Measurements from ENCODE around the gene STXBP5L. TPM values are rescaled to one million over a fixed set of nuclear protein-coding genes. Genes with fewer than 3 reads are reported as not detected.
A peak's percentile ranks its signal among the peaks of the same experiment; 100 is the strongest.

Gene STXBP5L
- not detected in 2 replicates for total RNA-seq (2014; rRNA removed; shearing (Covaris generic); ENCODE audit: low replicate concordance)

- no peaks in the 10 kb centered on the region for H3K9me2 ChIP-seq (replicated peaks; ENCODE audit: insufficient read depth, low read length)
- H3K36me3 ChIP-seq (ENCODE audit: insufficient read depth, low read length) = no peaks in the 10 kb centered on the region
- no peak within 1 kb of the TSS for H3K4me2 ChIP-seq (ENCODE audit: low read depth, low read length, poor library complexity, severe bottlenecking)
- H3K79me2 ChIP-seq (ENCODE audit: low read length) = no peaks in the 10 kb centered on the region
- no peak within 1 kb of the TSS for H2AFZ ChIP-seq (ENCODE audit: low read length)
- no peaks in the 10 kb centered on the region for H3K4me1 ChIP-seq (ENCODE audit: low read length)
- no peaks in the 10 kb centered on the region for H4K20me1 ChIP-seq (ENCODE audit: insufficient read depth, low read depth, low read length)
- no peaks in the 10 kb centered on the region for H3K27me3 ChIP-seq (ENCODE audit: low read length)
- DNase-seq = no peak
- H3K9ac ChIP-seq (ENCODE audit: low read length) = no peak within 1 kb of the TSS
- H3K9me3 ChIP-seq (ENCODE audit: low read length) = no peaks in the 10 kb centered on the region
- H3K4me3 ChIP-seq (ENCODE audit: low read length) = no peak within 1 kb of the TSS
- H3K27ac ChIP-seq (ENCODE audit: low read length) = no peak within 1 kb of the TSS
Measured at GRCh38 chr3:120908030-120908794, at the start of gene STXBP5L. Gene STXBP5L, plus strand, starts transcription at chr3:120908205. Its CDS starts 1,374 bp downstream, at chr3:120909579.

DNA sequence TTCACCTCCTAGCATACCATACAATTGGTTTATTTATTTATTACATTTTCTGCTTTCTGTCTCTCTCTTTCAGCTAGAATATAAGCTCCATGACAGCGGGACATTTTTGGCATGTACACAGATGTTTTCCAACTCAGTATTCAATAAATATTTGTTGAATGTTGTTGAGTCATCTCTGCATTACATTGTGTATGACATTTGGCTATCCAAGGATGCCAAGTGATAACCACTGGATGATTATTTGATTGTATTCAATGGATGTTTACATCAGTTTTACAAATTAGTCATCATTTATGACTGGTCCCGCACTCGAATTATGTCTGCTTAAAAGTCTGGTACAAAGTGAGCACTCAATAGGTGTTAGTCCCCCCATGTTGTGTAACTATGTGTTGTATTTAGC lies 49.5 kb upstream of the STXBP5L start:
- Histone ChIP-seq H3K36me3 (ENCODE audit: insufficient read depth, low read length) (no peaks in the 10 kb centered on the region), H3K4me2 (ENCODE audit: low read depth, low read length, poor library complexity, severe bottlenecking) (no peak overlapping the region), H3K9me3 (ENCODE audit: low read length) (no peaks in the 10 kb centered on the region), H3K9ac (ENCODE audit: low read length) (no peak overlapping the region), H3K4me3 (ENCODE audit: low read length) (no peak overlapping the region), H2AFZ (ENCODE audit: low read length) (no peak overlapping the region), H4K20me1 (ENCODE audit: insufficient read depth, low read depth, low read length) (no peaks in the 10 kb centered on the region), H3K9me2 (replicated peaks; ENCODE audit: insufficient read depth, low read length) (no peaks in the 10 kb centered on the region), H3K27ac (ENCODE audit: low read length) (no peak overlapping the region), H3K4me1 (ENCODE audit: low read length) (peaks cover 5% of the 10 kb centered on the region; the same call in 1 of the 2 replicates), H3K79me2 (ENCODE audit: low read length) (no peaks in the 10 kb centered on the region), H3K27me3 (ENCODE audit: low read length) (no peaks in the 10 kb centered on the region)
- DNase-seq = no peak

DNA sequence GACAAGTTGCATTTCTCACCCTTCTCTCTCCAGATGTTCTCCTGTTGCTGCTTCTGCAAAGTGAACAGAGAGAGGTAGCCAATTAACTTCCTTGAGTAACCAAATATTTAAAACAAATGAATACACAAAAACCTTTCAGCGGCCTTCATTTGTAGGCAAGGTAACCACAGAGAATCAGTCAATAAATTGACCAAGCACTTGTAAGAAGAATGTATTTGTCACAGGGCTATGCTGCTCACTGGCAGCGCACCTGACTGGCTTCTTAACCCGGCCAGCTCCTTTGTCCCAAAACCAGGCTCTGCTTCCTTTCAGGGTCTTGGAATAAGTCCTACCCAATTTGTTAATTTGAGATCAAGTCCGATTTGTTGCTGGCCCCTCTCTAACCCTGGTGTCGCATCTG lies 43.5 kb upstream of the STXBP5L start:
- H4K20me1 ChIP-seq (ENCODE audit: insufficient read depth, low read depth, low read length) = no peaks in the 10 kb centered on the region
- H3K36me3 ChIP-seq (ENCODE audit: insufficient read depth, low read length) = no peaks in the 10 kb centered on the region
- H3K27ac ChIP-seq (ENCODE audit: low read length) = no peak overlapping the region
- 0 out of 2 replicates have a peak, but pooled peaks cover 3% of the 10 kb centered on the region for H3K27me3 ChIP-seq (ENCODE audit: low read length)
- H3K9me2 ChIP-seq (replicated peaks; ENCODE audit: insufficient read depth, low read length) = no peaks in the 10 kb centered on the region
- DNase-seq = peak; percentile 10
- H3K9ac ChIP-seq (ENCODE audit: low read length) = no peak overlapping the region
- no peak overlapping the region for H2AFZ ChIP-seq (ENCODE audit: low read length)
- no peak overlapping the region for H3K4me3 ChIP-seq (ENCODE audit: low read length)
- H3K4me1 ChIP-seq (ENCODE audit: low read length) = no peaks in the 10 kb centered on the region
- no peaks in the 10 kb centered on the region for H3K79me2 ChIP-seq (ENCODE audit: low read length)
- no peaks in the 10 kb centered on the region for H3K9me3 ChIP-seq (ENCODE audit: low read length)
- no peak overlapping the region for H3K4me2 ChIP-seq (ENCODE audit: low read depth, low read length, poor library complexity, severe bottlenecking)

DNA sequence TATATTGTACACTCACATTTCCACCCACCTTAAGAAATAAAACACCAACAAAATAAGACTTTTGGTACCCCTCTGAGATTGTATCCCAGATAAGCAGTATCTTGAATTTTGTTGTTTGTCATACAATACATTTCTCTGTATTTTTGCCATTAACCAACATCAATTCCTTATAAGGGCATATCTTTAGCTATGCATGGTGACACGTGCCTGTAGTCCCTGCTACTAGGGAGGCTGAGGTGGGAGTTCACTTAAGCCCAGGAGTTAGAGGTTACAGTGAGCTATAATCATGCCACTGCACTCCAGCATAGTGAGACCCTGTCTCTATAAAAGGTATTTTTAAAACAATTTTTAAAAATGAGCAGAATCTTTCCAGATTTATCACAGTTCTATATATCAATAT lies 32.5 kb upstream of the STXBP5L start:
- no peak overlapping the region for H2AFZ ChIP-seq (ENCODE audit: low read length)
- H3K9me2 ChIP-seq (replicated peaks; ENCODE audit: insufficient read depth, low read length) = no peaks in the 10 kb centered on the region
- H3K4me1 ChIP-seq (ENCODE audit: low read length) = no peaks in the 10 kb centered on the region
- no peaks in the 10 kb centered on the region for H3K36me3 ChIP-seq (ENCODE audit: insufficient read depth, low read length)
- no peak overlapping the region for H3K4me2 ChIP-seq (ENCODE audit: low read depth, low read length, poor library complexity, severe bottlenecking)
- no peak overlapping the region for H3K27ac ChIP-seq (ENCODE audit: low read length)
- no peaks in the 10 kb centered on the region for H3K27me3 ChIP-seq (ENCODE audit: low read length)
- no peaks in the 10 kb centered on the region for H3K9me3 ChIP-seq (ENCODE audit: low read length)
- H3K9ac ChIP-seq (ENCODE audit: low read length) = no peak overlapping the region
- H3K4me3 ChIP-seq (ENCODE audit: low read length) = no peak overlapping the region
- peak; percentile 35 for DNase-seq
- no peaks in the 10 kb centered on the region for H4K20me1 ChIP-seq (ENCODE audit: insufficient read depth, low read depth, low read length)
- H3K79me2 ChIP-seq (ENCODE audit: low read length) = no peaks in the 10 kb centered on the region

DNA sequence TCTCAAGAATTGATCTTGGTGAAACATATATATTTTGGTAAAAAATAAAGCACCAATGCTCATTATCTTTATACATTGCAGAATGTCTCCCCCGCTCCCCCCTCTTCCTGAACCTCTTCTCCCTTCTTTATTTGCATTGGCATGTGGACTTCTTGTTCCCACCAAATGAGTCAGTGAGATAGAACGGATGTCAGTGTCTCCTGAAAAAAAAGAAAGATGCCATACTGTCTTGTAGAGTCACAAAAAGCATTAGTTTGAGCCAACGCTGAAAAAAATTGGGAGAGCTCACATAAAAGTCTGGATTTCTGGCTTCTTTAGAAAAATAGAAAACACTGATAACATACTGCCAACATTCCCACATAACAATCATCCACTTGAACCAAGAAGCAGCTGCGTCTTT lies 32.0 kb upstream of the STXBP5L start:
- no peaks in the 10 kb centered on the region for H3K9me2 ChIP-seq (replicated peaks; ENCODE audit: insufficient read depth, low read length)
- H3K4me3 ChIP-seq (ENCODE audit: low read length) = no peak overlapping the region
- H3K27me3 ChIP-seq (ENCODE audit: low read length) = no peaks in the 10 kb centered on the region
- H3K36me3 ChIP-seq (ENCODE audit: insufficient read depth, low read length) = no peaks in the 10 kb centered on the region
- no peak overlapping the region for H3K4me2 ChIP-seq (ENCODE audit: low read depth, low read length, poor library complexity, severe bottlenecking)
- H3K4me1 ChIP-seq (ENCODE audit: low read length) = no peaks in the 10 kb centered on the region
- H3K9me3 ChIP-seq (ENCODE audit: low read length) = no peaks in the 10 kb centered on the region
- H3K27ac ChIP-seq (ENCODE audit: low read length) = no peak overlapping the region
- no peaks in the 10 kb centered on the region for H4K20me1 ChIP-seq (ENCODE audit: insufficient read depth, low read depth, low read length)
- DNase-seq = peak; percentile 9
- H2AFZ ChIP-seq (ENCODE audit: low read length) = no peak overlapping the region
- H3K9ac ChIP-seq (ENCODE audit: low read length) = no peak overlapping the region
- H3K79me2 ChIP-seq (ENCODE audit: low read length) = no peaks in the 10 kb centered on the region

DNA sequence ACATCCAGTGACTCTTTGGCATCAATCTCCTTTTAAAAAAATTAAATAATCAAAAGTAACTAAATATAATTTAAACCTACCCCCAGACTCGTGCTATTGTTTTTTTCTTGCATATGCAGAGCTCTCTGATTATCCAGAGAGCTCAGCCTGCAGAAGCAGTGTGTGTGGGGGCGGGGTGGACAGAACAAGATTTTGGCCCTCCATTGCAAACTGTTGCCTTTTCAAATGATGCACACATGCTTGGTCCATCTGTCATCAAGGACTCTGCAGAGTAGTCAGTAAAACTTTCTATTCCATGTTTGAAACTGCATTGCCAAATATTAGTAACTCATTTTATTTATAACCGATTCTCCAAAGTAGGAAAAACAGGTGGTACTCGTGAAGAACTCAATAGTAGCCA lies 28.6 kb upstream of the STXBP5L start:
- H3K9me2 ChIP-seq (replicated peaks; ENCODE audit: insufficient read depth, low read length) = no peaks in the 10 kb centered on the region
- H3K27ac ChIP-seq (ENCODE audit: low read length) = no peak overlapping the region
- H2AFZ ChIP-seq (ENCODE audit: low read length) = no peak overlapping the region
- H3K4me1 ChIP-seq (ENCODE audit: low read length) = no peaks in the 10 kb centered on the region
- no peak overlapping the region for H3K4me2 ChIP-seq (ENCODE audit: low read depth, low read length, poor library complexity, severe bottlenecking)
- H3K36me3 ChIP-seq (ENCODE audit: insufficient read depth, low read length) = no peaks in the 10 kb centered on the region
- no peaks in the 10 kb centered on the region for H3K27me3 ChIP-seq (ENCODE audit: low read length)
- H4K20me1 ChIP-seq (ENCODE audit: insufficient read depth, low read depth, low read length) = no peaks in the 10 kb centered on the region
- H3K4me3 ChIP-seq (ENCODE audit: low read length) = no peak overlapping the region
- H3K9ac ChIP-seq (ENCODE audit: low read length) = no peak overlapping the region
- no peaks in the 10 kb centered on the region for H3K79me2 ChIP-seq (ENCODE audit: low read length)
- no peak for DNase-seq
- no peaks in the 10 kb centered on the region for H3K9me3 ChIP-seq (ENCODE audit: low read length)

GRCh38 chr3:120892921-120893320 lies 15.1 kb upstream of the STXBP5L start:
- H3K27ac ChIP-seq (ENCODE audit: low read length) = no peak overlapping the region

GRCh38 chr3:120894316-120895057 lies 13.5 kb upstream of the STXBP5L start:
- no peak overlapping the region for H2AFZ ChIP-seq (ENCODE audit: low read length)
- H3K4me2 ChIP-seq (ENCODE audit: low read depth, low read length, poor library complexity, severe bottlenecking) = no peak overlapping the region
- H3K27me3 ChIP-seq (ENCODE audit: low read length) = no peaks in the 10 kb centered on the region

More at GRCh38 chr3:120892921-120893320, 15.1 kb upstream of the STXBP5L start:
- no peak overlapping the region for H3K4me3 ChIP-seq (ENCODE audit: low read length)
- no peaks in the 10 kb centered on the region for H3K9me2 ChIP-seq (replicated peaks; ENCODE audit: insufficient read depth, low read length)
- H2AFZ ChIP-seq (ENCODE audit: low read length) = no peak overlapping the region
- no peak overlapping the region for H3K9ac ChIP-seq (ENCODE audit: low read length)
- DNase-seq = no peak
- H3K27me3 ChIP-seq (ENCODE audit: low read length) = no peaks in the 10 kb centered on the region
- no peaks in the 10 kb centered on the region for H3K79me2 ChIP-seq (ENCODE audit: low read length)
- H3K36me3 ChIP-seq (ENCODE audit: insufficient read depth, low read length) = no peaks in the 10 kb centered on the region
- no peaks in the 10 kb centered on the region for H3K4me1 ChIP-seq (ENCODE audit: low read length)
- H3K9me3 ChIP-seq (ENCODE audit: low read length) = no peaks in the 10 kb centered on the region
- no peaks in the 10 kb centered on the region for H4K20me1 ChIP-seq (ENCODE audit: insufficient read depth, low read depth, low read length)
- no peak overlapping the region for H3K4me2 ChIP-seq (ENCODE audit: low read depth, low read length, poor library complexity, severe bottlenecking)

More at GRCh38 chr3:120894316-120895057, 13.5 kb upstream of the STXBP5L start:
- Histone ChIP-seq H3K9me3 (ENCODE audit: low read length) (no peaks in the 10 kb centered on the region), H4K20me1 (ENCODE audit: insufficient read depth, low read depth, low read length) (no peaks in the 10 kb centered on the region), H3K27ac (ENCODE audit: low read length) (no peak overlapping the region), H3K36me3 (ENCODE audit: insufficient read depth, low read length) (no peaks in the 10 kb centered on the region), H3K4me1 (ENCODE audit: low read length) (no peaks in the 10 kb centered on the region), H3K4me3 (ENCODE audit: low read length) (no peak overlapping the region), H3K9ac (ENCODE audit: low read length) (no peak overlapping the region), H3K9me2 (replicated peaks; ENCODE audit: insufficient read depth, low read length) (no peaks in the 10 kb centered on the region), H3K79me2 (ENCODE audit: low read length) (no peaks in the 10 kb centered on the region)
- no peak for DNase-seq

Data from Karpas-422 (cell line).